Measurements from ENCODE around the gene GPC3.

- TF ChIP-seq CTCF (conservative IDR thresholded peaks at IDR 0.05; ENCODE audit: low read depth, low read length) (peak; percentile 58), EZH2 (IDR thresholded peaks at IDR 0.05; ENCODE audit: borderline replicate concordance, low read depth, low read length, poor library complexity, severe bottlenecking) (no peak)
Observed at GRCh38 chrX:133921764-133922389, 63.5 kb downstream of the GPC3 start.
